WTC11 (cell line): Measurements from ENCODE around the gene DGCR8. TPM values are rescaled to one million over a fixed set of nuclear protein-coding genes. Genes with fewer than 3 reads are reported as not detected.

Experiments
- ATAC-seq: fragments of 200-7000 bp; cut with Tn5 transposase; 2 replicates; pipeline ENCODE4 v1.10.0; 2021; ENCODE audit warnings: mild to moderate bottlenecking, moderate library complexity
- CTCF ChIA-PET: fragments of 300-600 bp; sonication (Branson Sonifier 250); formaldehyde crosslinking; loops from one replicate; lab custom pipeline; 2021; ENCODE audit warnings: antibody characterized with exemption; lab: Charles Lee
- POLR2A ChIA-PET: fragments of 350-600 bp; sonication (Branson Sonifier 250); formaldehyde crosslinking; loops from one replicate; lab custom pipeline; 2021; ENCODE audit warnings: antibody characterized with exemption; lab: Charles Lee
- DNase-seq: peaks from one replicate; pipeline ENCODE4 v3.0.0; 2021; ENCODE audit warnings: low spot score
- H3K27ac Mint-ChIP-seq: 2 replicates; pipeline ENCODE4 v1.8.0; 2021; ENCODE audit warnings: mixed read lengths
- H3K27me3 Mint-ChIP-seq: 2 replicates; pipeline ENCODE4 v1.8.0; 2021; ENCODE audit warnings: low read depth, mild to moderate bottlenecking, moderate library complexity, mixed read lengths
- H3K36me3 Mint-ChIP-seq: 2 replicates; pipeline ENCODE4 v1.8.0; 2021; ENCODE audit warnings: mixed read lengths
- H3K4me1 Mint-ChIP-seq: 2 replicates; pipeline ENCODE4 v1.8.0; 2022; ENCODE audit warnings: mixed read lengths
- H3K4me3 Mint-ChIP-seq: 2 replicates; pipeline ENCODE4 v1.8.0; 2021; ENCODE audit warnings: mild to moderate bottlenecking, moderate library complexity, mixed read lengths
- H3K9me3 Mint-ChIP-seq: 2 replicates; pipeline ENCODE4 v1.8.0; 2021; ENCODE audit warnings: mixed read lengths
- CBFB ChIP-seq: sonication (generic); formaldehyde crosslinking; IDR thresholded peaks from 2 replicates; pipeline ENCODE4 v1.8.1; 2022; ENCODE audit warnings: mild to moderate bottlenecking, low read depth, missing genetic modification reagents
- ELF4 ChIP-seq: sonication (generic); formaldehyde crosslinking; IDR thresholded peaks from 2 replicates; pipeline ENCODE4 v1.8.1; 2022; ENCODE audit warnings: low read depth, mild to moderate bottlenecking, moderate library complexity, missing genetic modification reagents
- HMGA2 ChIP-seq: fragments of 250-450 bp; sonication (Bioruptor Pico); IDR thresholded peaks from 2 replicates; pipeline ENCODE4 v1.4.0; 2021; ENCODE audit warnings: mild to moderate bottlenecking, moderate library complexity
- IRF1 ChIP-seq: sonication (generic); formaldehyde crosslinking; IDR thresholded peaks from 2 replicates; pipeline ENCODE4 v1.8.0; 2023; ENCODE audit warnings: missing genetic modification reagents
- PRDM15 ChIP-seq: sonication (generic); formaldehyde crosslinking; IDR thresholded peaks from 2 replicates; pipeline ENCODE4 v1.8.0; 2022; ENCODE audit warnings: missing genetic modification reagents
- PREB ChIP-seq: sonication (generic); formaldehyde crosslinking; IDR thresholded peaks from 2 replicates; pipeline ENCODE4 v1.8.1; 2022; ENCODE audit warnings: mild to moderate bottlenecking, missing genetic modification reagents, moderate library complexity, borderline replicate concordance
- PRRX2 ChIP-seq: fragments of 250-450 bp; sonication (Bioruptor Pico); IDR thresholded peaks from 2 replicates; pipeline ENCODE4 v1.8.0; 2021; ENCODE audit warnings: mild to moderate bottlenecking
- TEAD1 ChIP-seq: sonication (generic); formaldehyde crosslinking; IDR thresholded peaks from 2 replicates; pipeline ENCODE4 v1.8.0; 2022; ENCODE audit warnings: mild to moderate bottlenecking, missing genetic modification reagents
- TP53 ChIP-seq: sonication (generic); formaldehyde crosslinking; IDR thresholded peaks from 2 replicates; pipeline ENCODE4 v1.8.1; 2023; ENCODE audit warnings: mild to moderate bottlenecking, missing genetic modification reagents
- total RNA-seq: library from RNA; stranded (reverse); gene quantifications from 3 replicates; pipeline ENCODE4 v1.2.3, GENCODE V29; 2021
- TF ChIP-seq, protein P1 (sequence below): fragments of 250-450 bp; sonication (Bioruptor Pico); conservative IDR thresholded peaks from 2 replicates; pipeline ENCODE4 v1.9.0; 2021; ENCODE audit warnings: mild to moderate bottlenecking
- TF ChIP-seq, protein P2 (sequence below): fragments of 250-450 bp; sonication (Bioruptor Pico); IDR thresholded peaks from 2 replicates; pipeline ENCODE4 v2.1.2; 2022; ENCODE audit warnings: mild to moderate bottlenecking, moderate library complexity
- TF ChIP-seq, protein P3 (sequence below): sonication (generic); formaldehyde crosslinking; IDR thresholded peaks from 2 replicates; pipeline ENCODE4 v1.8.1; 2023; ENCODE audit warnings: mild to moderate bottlenecking, missing genetic modification reagents, moderate library complexity
- TF ChIP-seq, protein P4 (sequence below): sonication (generic); formaldehyde crosslinking; conservative IDR thresholded peaks from 2 replicates; pipeline ENCODE4 v1.8.1; 2023; ENCODE audit warnings: mild to moderate bottlenecking, low read depth, missing genetic modification reagents, moderate library complexity
- TF ChIP-seq, protein P5 (sequence below): sonication (generic); formaldehyde crosslinking; IDR thresholded peaks from 2 replicates; pipeline ENCODE4 v1.8.1; 2023; ENCODE audit warnings: mild to moderate bottlenecking, missing genetic modification reagents

Gene DGCR8
- total RNA-seq, 1 experiment from 2014 or later: 55.0 TPM

DNA sequence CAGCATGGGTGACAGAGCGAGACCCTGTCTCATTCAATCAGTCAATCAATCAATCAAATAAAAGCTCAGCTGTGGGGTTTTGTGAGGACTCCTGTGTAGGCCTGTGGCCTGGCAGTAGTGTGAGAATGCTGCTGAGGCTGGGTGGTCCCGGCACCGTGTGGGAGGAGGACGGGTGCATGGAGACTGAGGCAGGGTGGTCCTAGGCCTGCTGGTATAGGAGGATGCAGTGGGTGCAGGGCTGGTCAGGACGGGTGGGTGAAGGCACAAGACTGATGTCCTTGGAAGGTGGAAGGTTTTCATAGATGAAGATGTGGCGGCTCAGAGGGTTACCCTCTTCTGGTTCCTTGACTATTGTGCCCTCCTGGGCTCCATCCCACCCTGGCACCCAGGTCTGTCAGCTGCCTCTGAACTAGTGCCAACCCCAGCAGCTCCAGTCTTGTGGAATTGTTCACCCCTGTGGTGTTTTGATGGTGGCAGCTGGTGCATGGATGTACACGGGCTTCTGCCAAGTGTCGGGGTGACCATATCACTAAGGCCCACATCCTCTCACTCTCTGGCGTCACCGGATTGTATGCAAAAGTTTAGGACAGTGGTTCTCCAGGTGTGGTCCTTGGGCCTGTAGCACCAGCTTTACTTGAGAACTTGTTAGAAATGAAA lies 35.4 kb upstream of the DGCR8 start (continued):
- TF ChIP-seq, protein P1, sequence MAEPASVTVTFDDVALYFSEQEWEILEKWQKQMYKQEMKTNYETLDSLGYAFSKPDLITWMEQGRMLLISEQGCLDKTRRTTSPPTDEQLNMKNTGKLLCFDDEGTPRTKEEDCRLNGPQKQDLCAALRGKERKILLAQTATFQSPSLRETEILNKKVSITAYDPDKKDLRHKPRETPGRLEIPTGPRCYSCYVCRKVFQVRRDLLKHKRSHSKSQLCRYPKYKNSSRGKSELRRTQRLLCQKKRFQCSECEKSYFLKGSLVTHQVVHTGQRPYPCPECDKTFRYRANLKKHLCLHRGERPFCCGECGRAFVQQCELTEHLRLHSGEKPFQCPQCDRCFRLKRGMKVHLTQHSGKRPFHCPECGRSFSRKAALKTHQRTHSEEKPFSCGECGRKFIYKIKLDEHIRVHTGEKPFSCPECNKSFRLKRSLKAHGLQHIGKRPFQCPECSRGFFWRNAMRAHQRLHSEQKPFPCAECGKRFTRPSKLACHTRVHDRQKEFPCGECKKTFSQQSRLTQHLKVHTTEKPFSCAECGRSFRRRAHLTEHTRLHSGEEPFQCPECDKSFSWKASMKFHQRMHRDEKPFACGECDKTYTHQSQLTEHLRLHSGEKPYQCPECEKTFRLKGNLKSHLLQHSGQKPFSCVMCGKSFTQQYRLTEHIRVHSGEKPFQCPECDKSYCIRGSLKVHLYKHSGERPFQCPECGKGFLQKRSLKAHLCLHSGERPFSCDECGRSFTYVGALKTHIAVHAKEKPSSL (CRISPR knock-in tag): no peak
- TF ChIP-seq PRRX2 (CRISPR knock-in tag) (no peak), PRDM15 (no peak)
- TF ChIP-seq, protein P2, sequence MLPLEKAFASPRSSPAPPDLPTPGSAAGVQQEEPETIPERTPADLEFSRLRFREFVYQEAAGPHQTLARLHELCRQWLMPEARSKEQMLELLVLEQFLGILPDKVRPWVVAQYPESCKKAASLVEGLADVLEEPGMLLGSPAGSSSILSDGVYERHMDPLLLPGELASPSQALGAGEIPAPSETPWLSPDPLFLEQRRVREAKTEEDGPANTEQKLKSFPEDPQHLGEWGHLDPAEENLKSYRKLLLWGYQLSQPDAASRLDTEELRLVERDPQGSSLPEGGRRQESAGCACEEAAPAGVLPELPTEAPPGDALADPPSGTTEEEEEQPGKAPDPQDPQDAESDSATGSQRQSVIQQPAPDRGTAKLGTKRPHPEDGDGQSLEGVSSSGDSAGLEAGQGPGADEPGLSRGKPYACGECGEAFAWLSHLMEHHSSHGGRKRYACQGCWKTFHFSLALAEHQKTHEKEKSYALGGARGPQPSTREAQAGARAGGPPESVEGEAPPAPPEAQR: no peak
- TF ChIP-seq, protein P3, sequence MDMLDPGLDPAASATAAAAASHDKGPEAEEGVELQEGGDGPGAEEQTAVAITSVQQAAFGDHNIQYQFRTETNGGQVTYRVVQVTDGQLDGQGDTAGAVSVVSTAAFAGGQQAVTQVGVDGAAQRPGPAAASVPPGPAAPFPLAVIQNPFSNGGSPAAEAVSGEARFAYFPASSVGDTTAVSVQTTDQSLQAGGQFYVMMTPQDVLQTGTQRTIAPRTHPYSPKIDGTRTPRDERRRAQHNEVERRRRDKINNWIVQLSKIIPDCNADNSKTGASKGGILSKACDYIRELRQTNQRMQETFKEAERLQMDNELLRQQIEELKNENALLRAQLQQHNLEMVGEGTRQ: no peak

DNA sequence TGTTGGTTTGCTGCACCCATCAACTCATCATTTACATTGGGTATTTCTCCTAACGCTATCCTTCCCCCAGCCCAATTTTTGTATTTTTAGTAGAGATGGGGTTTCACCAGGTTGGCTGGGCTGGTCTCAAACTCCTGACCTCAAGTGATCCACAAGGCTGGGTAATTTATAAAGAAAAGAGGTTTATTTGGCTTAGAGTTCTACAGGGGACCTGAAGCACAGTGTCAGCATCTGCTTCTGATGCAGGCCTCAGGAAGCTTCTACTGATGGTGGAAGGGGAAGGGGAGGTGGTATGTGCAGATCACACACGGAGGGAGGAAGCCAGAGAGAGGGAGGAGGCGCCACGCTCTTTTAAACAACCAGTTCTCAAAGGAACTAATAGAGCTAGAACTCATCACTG lies 33.3 kb upstream of the DGCR8 start:
- CTCF ChIA-PET: no interaction called here
- peaks cover 22% of the 10 kb centered on the region for H3K36me3 Mint-ChIP-seq
- no peak overlapping the region for H3K27ac Mint-ChIP-seq
- TF ChIP-seq TEAD1 (CRISPR knock-in tag) (no peak), PREB (CRISPR knock-in tag) (no peak), TP53 (CRISPR knock-in tag) (no peak), CBFB (no peak), IRF1 (CRISPR knock-in tag) (no peak), ELF4 (CRISPR knock-in tag) (no peak), HMGA2 (no peak)
- TF ChIP-seq, protein P4, sequence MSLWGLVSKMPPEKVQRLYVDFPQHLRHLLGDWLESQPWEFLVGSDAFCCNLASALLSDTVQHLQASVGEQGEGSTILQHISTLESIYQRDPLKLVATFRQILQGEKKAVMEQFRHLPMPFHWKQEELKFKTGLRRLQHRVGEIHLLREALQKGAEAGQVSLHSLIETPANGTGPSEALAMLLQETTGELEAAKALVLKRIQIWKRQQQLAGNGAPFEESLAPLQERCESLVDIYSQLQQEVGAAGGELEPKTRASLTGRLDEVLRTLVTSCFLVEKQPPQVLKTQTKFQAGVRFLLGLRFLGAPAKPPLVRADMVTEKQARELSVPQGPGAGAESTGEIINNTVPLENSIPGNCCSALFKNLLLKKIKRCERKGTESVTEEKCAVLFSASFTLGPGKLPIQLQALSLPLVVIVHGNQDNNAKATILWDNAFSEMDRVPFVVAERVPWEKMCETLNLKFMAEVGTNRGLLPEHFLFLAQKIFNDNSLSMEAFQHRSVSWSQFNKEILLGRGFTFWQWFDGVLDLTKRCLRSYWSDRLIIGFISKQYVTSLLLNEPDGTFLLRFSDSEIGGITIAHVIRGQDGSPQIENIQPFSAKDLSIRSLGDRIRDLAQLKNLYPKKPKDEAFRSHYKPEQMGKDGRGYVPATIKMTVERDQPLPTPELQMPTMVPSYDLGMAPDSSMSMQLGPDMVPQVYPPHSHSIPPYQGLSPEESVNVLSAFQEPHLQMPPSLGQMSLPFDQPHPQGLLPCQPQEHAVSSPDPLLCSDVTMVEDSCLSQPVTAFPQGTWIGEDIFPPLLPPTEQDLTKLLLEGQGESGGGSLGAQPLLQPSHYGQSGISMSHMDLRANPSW: no peak
- TF ChIP-seq, protein P5, sequence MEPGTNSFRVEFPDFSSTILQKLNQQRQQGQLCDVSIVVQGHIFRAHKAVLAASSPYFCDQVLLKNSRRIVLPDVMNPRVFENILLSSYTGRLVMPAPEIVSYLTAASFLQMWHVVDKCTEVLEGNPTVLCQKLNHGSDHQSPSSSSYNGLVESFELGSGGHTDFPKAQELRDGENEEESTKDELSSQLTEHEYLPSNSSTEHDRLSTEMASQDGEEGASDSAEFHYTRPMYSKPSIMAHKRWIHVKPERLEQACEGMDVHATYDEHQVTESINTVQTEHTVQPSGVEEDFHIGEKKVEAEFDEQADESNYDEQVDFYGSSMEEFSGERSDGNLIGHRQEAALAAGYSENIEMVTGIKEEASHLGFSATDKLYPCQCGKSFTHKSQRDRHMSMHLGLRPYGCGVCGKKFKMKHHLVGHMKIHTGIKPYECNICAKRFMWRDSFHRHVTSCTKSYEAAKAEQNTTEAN: no peak
- peaks cover 14% of the 10 kb centered on the region for H3K9me3 Mint-ChIP-seq
- DNase-seq: no peak
- ATAC-seq: no peak
- POLR2A ChIA-PET: no interaction called here
- no peaks in the 10 kb centered on the region for H3K27me3 Mint-ChIP-seq
- no peak overlapping the region for H3K4me3 Mint-ChIP-seq
- no peaks in the 10 kb centered on the region for H3K4me1 Mint-ChIP-seq
